BJ (cell line): ENCODE results near the gene RTN4RL2. TPM values are rescaled to one million over a fixed set of nuclear protein-coding genes. Genes with fewer than 3 reads are reported as not detected.

Source experiments
- CTCF ChIA-PET: fragments of 350-600 bp; formaldehyde crosslinking; extraction: SDS; loops from one replicate; lab custom pipeline; 2021; ENCODE audit warnings: antibody characterized with exemption, inconsistent platforms; lab: Yijun Ruan, JAX
- POLR2A ChIA-PET: fragments of 300-600 bp; sonication (Branson Sonifier 250); formaldehyde crosslinking; extraction: SDS; loops from one replicate; lab custom pipeline; 2021; ENCODE audit warnings: antibody characterized with exemption; lab: Charles Lee
- DNase-seq: peaks from one replicate; pipeline ENCODE4 v3.0.0-alpha.2; 2011; ENCODE audit warnings: low read depth
- H3K27me3 ChIP-seq: 2 replicates; pipeline ENCODE4 v1.6.0; 2011; ENCODE audit warnings: low read length; ENCODE audit not compliant: control insufficient read depth, insufficient read depth
- H3K36me3 ChIP-seq: 2 replicates; pipeline ENCODE4 v1.5.1; 2011; ENCODE audit warnings: low read length; ENCODE audit not compliant: control insufficient read depth, insufficient read depth
- H3K4me3 ChIP-seq: 2 replicates; pipeline ENCODE4 v1.5.1; 2011; ENCODE audit warnings: low read depth, mild to moderate bottlenecking, control low read depth, low read length
- CTCF ChIP-seq: IDR thresholded peaks from 2 replicates; pipeline ENCODE4 v1.5.1; 2011; ENCODE audit warnings: low read depth, mild to moderate bottlenecking, control low read depth, inconsistent platforms, low read length, moderate library complexity; ENCODE audit not compliant: insufficient read depth
- polyA plus RNA-seq: library from polyadenylated mRNA; depleted of rRNA; stranded (reverse); fragments of >200 nt; gene quantifications from 2 replicates; pipeline ENCODE4 v1.2.3, GENCODE V29; 2011

The RTN4RL2 gene
- polyA plus RNA-seq, 1 experiment, result 0.43 TPM

GRCh38 chr11:57487021-57487778 lies 26.9 kb downstream of the RTN4RL2 start:
- POLR2A ChIA-PET, result no interaction called here
- H3K36me3 ChIP-seq, result peaks cover 7% of the 10 kb centered on the region; the same call in 1 of the 2 replicates
- no peak for DNase-seq
- H3K27me3 ChIP-seq, result peaks cover 4% of the 10 kb centered on the region
- no peak for TF ChIP-seq CTCF
- CTCF ChIA-PET, result interaction anchor here (0.8 to 1.7 kb wide), 3 partner anchors 28 to 40 kb away, joined by 5 to 7 read pairs (median 6); partner anchors contain the start of gene SLC43A1
- H3K4me3 ChIP-seq, result no peak overlapping the region

GRCh38 chr11:57487920-57488659 lies 27.8 kb downstream of the RTN4RL2 start:
- ChIA-PET POLR2A (interaction anchor here (0.5 kb wide), 1 partner anchor 22 kb away, joined by 3 read pairs; no protein-coding TSS in a partner anchor), CTCF (interaction anchor here (0.6 to 15.7 kb wide), 5 partner anchors 7 to 572 kb away, joined by 3 to 169 read pairs (median 6); partner anchors contain the start of gene RTN4RL2)
- Histone ChIP-seq H3K36me3 (peaks cover 7% of the 10 kb centered on the region; the same call in 1 of the 2 replicates), H3K27me3 (peaks cover 3% of the 10 kb centered on the region; the same call in 1 of the 2 replicates), H3K4me3 (no peak overlapping the region)
- no peak for DNase-seq
- no peak for TF ChIP-seq CTCF

GRCh38 chr11:57490456-57491248 lies 30.3 kb downstream of the RTN4RL2 start:
- DNase-seq, result no peak
- POLR2A ChIA-PET, result no interaction called here
- no peaks in the 10 kb centered on the region for H3K27me3 ChIP-seq
- H3K4me3 ChIP-seq, result no peak overlapping the region
- TF ChIP-seq CTCF, result no peak
- H3K36me3 ChIP-seq, result peaks cover 10% of the 10 kb centered on the region
- CTCF ChIA-PET, result interaction anchor here (1.3 to 15.7 kb wide), 8 partner anchors 10 to 46 kb away, joined by 3 to 182 read pairs (median 10); partner anchors contain the start of genes SLC43A1 and TIMM10

- ChIA-PET POLR2A (no interaction called here), CTCF (interaction anchor here (0.7 to 15.7 kb wide), 11 partner anchors 10 to 143 kb away, joined by 3 to 182 read pairs (median 8); partner anchors contain the start of genes SLC43A1 and TIMM10)
- no peak for DNase-seq
- Histone ChIP-seq H3K27me3 (no peaks in the 10 kb centered on the region), H3K4me3 (no peak overlapping the region), H3K36me3 (peaks cover 14% of the 10 kb centered on the region)
- TF ChIP-seq CTCF, result peak; percentile 75
Observed at GRCh38 chr11:57491371-57492061, 31.2 kb downstream of the RTN4RL2 start.
